Stimulated activated CD8-positive, alpha-beta memory T cell treated with anti-CD3 and anti-CD28 coated beads, Interleukin-2, amount 100 ng/mL, for 1 hour (primary cell): ENCODE measurements around the gene TAF7.
A peak's percentile ranks its signal among the peaks of the same experiment; 100 is the strongest.
"Not testable (repeated sequence)": the region's sequence is repeated elsewhere in the genome, so short reads cannot be mapped to it uniquely, and the experiment has no call there.

Experiments used
- DNase-seq, 2 donors: peaks; one replicate each; pipeline ENCODE4 v3.0.0-alpha.2; 2020; ENCODE audit warnings: low read depth in 2 of 2

Gene TAF7, protein sequence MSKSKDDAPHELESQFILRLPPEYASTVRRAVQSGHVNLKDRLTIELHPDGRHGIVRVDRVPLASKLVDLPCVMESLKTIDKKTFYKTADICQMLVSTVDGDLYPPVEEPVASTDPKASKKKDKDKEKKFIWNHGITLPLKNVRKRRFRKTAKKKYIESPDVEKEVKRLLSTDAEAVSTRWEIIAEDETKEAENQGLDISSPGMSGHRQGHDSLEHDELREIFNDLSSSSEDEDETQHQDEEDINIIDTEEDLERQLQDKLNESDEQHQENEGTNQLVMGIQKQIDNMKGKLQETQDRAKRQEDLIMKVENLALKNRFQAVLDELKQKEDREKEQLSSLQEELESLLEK

DNA sequence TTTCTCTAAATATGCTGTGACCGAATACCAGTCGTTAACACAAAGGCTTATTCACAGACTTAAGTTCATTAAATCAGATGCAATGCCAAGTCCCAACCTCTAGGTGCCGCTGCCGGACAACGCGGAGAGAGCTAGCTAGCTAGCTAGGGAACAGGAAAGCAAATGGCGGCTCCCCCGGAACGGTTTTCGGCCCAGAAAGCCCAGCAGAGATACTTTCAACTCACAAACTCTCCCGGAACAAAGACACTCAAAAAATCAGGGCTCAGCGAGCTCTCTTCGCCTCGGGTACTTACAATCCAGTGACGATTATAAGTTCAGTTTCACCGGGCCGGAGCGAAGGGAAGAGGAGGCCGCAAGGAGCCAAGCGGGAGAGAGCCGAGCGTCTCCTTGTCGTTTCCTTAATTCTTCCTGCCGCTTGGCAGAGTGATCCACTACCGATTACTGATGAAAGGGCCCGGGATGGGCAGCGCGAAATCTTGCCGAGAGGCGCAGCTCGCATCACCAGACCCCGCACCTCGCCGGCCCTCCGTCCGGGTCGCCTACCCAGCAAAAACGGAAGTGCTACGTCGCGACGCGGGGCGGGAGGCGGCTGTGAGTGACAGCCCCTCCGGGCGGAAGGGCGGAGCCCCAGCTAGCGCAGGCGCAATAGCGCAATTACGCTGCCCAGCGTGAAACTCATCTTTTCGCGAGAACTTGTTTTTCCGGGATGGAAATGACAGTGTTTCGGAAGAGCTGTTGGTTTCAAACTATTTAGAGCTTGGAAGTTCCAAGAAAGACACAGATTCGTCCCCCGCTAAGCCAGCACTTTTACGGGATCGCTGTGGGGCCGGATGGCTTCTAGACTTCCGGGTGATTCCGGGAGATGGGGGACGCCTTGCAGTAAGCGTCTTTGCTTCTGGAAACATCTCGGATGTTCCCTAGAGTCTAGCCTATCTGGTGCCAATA is at the start of gene TAF7:
Gene TAF7 (minus strand): TSS at position 560 of the 945 bp plus-strand sequence. CDS start 740 bp downstream, outside the sequence.
- DNase-seq = peak; percentile 85 to 90

DNA sequence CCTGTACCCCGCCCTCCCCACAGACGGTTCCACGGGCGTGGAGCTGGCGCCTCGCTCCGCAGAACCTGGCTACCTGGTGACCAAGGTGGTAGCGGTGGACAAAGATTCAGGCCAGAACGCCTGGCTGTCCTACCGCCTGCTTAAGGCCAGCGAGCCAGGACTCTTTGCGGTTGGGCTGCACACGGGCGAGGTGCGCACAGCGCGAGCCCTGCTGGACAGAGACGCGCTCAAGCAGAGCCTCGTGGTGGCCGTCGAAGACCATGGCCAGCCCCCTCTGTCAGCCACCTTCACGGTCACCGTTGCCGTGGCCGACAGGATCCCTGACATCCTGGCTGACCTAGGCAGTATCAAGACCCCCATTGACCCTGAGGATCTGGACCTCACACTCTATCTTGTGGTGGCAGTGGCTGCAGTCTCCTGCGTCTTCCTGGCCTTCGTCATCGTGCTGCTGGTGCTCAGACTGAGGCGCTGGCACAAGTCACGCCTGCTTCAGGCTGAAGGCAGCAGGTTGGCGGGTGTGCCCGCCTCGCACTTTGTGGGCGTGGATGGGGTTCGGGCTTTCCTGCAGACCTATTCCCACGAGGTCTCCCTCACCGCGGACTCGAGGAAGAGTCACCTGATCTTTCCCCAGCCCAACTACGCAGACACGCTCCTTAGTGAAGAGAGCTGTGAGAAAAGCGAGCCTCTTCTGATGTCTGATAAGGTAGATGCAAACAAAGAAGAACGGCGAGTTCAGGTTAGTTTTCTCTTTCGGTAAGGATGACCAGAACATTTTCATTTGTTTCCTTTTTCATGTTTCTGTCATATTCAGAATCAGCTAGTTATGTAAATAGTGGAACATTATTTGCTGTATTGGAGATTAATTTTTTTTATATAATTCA is 45.7 kb upstream of the TAF7 start:
- DNase-seq = no peak

DNA sequence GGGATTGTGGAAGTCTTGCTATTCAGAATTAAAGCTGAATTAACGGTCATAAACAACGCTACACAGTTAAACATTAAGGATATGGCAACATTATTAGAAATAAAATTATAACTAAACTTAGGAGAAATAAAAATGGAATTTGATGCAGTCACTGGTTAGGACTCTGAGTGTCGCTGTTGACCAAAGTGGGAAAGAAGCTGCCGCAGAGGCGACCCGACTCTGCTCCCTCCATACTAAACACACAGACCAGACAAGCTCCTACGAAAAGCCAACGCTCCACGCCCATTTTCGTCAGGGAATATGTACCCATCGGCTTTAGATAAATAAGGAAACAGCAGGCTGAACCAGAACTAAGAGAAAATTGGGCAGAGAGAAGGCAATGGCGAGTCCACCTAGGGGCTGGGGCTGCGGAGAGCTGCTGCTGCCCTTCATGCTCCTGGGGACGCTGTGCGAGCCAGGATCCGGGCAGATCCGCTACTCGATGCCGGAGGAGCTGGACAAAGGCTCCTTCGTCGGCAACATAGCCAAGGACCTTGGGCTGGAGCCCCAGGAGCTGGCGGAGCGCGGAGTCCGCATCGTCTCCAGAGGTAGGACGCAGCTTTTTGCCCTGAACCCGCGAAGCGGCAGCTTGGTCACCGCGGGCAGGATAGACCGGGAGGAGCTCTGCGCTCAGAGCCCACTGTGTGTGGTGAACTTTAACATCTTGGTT is 43.5 kb upstream of the TAF7 start, which contains the start of gene PCDHGA5:
Gene PCDHGA5 (plus strand): TSS at position 211 of the 709 bp plus-strand sequence. CDS start 169 bp downstream, at position 380.
- no peak for DNase-seq

DNA sequence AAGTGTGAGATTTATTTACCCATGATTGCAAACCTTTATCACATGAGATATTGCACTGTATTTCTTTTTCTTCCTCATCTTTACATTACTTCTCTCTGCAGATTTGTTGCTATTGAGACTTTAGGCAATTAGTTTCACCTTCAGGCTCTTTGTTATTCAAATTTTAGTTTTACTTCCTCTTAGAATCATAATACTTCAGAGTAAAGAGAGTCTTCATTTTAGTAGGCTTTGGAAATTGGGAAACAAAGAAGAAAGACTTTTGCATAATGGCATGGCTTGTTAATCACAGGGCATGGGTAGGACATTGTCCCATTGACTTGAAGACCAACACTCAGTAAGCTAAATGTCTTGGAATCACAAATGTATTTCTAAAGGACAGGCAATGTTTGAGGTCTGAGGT is 42.1 kb upstream of the TAF7 start:
- DNase-seq = no peak

DNA sequence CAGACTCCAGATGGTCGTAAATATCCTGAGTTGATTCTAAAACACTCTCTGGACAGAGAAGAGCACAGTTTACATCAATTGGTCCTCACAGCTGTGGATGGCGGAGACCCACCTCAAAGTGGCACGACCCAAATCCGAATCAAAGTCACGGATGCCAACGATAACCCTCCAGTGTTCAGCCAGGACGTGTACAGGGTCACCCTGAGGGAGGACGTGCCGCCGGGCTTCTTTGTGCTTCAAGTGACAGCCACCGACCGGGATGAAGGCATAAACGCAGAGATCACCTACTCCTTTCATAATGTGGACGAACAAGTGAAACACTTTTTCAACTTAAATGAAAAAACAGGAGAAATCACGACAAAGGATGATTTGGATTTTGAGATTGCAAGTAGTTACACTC is 40.1 kb upstream of the TAF7 start:
- no peak for DNase-seq

DNA sequence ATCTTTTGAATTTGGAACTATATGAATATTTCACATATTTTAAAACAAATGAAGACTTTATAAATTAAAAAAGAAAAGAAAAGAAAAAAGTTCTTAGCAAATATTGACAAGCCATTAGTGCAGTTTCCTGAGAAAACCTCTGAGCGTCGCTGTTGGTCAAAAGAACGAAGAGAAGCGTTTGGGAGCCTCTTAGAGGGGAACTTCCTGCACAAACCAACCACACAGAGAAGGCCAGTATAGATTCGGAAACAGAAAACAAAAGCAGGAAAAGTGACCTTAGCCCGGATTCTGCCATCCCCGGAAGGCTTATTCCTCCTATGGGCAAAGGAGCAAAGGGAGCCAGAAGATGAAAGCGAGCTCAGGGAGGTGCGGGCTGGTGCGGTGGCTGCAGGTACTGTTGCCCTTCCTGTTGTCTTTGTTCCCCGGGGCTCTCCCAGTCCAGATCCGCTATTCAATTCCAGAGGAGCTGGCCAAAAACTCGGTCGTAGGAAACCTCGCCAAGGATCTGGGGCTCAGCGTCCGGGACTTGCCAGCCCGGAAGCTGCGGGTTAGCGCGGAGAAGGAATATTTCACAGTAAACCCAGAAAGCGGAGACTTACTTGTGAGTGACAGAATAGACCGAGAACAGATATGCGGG is 39.3 kb upstream of the TAF7 start, which contains the start of gene PCDHGB2:
Gene PCDHGB2 (plus strand): TSS at position 205 of the 637 bp plus-strand sequence. CDS start 142 bp downstream, at position 347.
- DNase-seq = no peak

DNA sequence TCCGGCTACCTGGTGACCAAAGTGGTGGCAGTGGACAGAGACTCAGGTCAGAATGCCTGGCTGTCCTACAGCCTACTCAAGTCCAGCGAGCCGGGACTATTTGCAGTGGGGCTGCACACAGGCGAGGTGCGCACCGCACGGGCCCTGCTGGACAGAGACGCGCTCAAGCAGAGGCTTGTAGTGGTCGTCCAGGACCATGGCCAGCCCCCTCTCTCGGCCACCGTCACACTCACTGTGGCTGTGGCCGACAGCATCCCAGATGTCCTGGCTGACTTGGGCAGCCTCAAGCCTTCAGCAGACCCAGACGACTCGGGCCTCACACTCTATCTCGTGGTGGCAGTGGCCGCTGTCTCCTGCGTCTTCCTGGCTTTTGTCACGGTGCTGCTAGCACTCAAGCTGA is 36.4 kb upstream of the TAF7 start:
- no peak for DNase-seq

DNA sequence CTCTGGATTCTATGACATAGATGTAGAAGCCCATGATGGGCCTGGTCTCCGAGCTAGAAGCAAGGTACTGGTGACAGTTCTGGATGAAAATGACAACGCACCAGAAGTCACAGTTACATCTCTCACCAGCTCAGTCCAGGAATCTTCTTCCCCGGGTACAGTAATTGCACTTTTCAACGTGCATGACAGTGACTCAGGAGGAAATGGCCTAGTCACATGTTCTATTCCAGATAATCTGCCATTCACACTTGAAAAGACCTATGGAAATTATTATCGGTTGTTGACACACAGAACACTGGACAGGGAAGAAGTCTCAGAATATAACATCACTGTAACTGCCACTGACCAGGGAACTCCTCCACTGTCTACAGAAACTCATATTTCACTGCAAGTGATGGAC is 35.5 kb upstream of the TAF7 start:
- no peak for DNase-seq

DNA sequence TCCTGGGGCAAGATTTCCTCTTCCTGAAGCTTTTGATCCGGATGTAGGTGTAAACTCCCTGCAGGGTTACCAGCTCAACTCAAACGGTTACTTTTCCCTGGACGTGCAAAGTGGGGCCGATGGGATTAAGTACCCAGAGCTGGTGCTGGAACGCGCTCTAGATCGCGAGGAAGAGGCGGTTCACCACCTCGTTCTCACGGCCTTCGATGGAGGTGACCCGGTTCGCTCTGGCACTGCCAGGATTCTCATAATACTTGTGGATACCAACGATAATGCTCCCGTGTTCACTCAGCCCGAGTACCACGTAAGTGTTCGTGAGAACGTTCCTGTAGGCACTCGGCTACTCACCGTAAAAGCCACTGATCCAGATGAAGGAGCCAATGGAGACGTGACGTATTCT is 35.1 kb upstream of the TAF7 start:
- no peak for DNase-seq

DNA sequence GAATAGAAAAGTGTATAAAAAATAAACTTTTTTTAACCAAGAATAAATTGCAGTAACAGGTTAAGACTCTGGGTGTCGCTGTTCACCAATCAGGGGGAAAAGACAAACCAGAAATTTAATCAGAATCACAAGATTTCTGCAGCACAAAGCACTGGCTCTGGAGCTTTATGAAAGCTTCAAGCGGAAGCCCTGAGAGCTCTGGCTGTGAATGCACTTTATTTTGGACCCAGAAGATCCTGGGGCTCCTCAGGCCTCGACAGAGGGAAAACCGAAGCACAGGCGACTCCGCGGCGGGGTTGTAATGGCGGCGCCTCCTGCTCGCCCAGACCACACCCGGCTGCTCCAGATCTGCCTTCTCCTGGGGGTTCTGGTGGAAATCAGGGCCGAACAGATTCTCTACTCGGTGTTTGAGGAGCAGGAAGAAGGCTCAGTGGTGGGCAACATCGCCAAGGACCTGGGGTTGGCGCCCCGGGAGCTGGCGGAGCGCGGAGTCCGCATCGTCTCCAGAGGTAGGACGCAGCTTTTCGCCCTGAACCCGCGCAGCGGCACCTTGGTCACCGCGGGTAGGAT is 34.4 kb upstream of the TAF7 start, which contains the start of gene PCDHGA4:
Gene PCDHGA4 (plus strand): TSS at position 122 of the 570 bp plus-strand sequence. CDS start 87 bp downstream, at position 209.
- DNase-seq = no peak

DNA sequence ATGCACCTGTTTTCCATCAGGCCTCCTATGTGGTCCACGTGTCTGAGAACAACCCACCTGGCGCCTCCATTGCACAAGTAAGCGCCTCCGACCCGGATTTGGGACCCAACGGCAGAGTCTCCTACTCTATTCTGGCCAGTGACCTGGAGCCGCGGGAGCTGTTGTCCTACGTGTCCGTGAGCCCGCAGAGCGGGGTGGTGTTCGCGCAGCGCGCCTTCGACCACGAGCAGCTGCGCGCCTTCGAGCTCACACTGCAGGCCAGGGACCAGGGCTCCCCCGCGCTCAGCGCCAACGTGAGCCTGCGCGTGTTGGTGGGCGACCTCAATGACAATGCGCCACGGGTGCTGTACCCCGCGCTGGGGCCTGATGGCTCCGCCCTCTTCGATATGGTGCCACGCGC is 31.0 kb upstream of the TAF7 start:
- DNase-seq = no peak

DNA sequence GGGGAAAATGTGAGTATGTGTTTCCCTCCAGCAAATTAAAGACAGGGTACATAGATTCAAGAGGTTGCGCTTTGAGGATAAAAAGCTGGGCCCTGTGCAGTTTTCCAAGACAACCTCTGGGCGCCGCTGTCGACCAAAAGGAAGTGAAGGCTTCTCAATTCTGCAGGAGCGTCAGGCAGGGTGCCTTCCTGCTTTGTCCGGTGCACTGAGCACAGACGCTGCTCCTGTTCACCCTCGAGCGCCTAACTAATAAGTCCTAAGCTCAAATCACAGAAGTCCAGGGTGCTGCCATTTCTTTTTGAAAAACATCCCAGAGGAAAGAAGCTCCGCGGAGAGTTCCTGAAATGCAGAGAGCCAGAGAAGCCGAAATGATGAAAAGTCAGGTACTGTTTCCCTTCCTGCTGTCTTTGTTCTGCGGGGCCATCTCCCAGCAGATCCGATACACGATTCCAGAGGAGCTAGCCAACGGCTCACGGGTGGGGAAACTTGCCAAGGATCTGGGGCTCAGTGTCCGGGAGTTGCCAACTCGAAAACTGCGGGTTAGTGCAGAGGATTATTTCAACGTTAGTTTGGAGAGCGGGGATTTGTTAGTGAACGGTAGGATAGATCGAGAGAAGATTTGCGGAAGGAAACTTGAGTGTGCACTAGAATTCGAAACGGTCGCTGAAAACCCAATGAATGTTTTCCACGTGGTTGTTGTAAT is 29.5 kb upstream of the TAF7 start, which contains the start of gene PCDHGB1:
Gene PCDHGB1 (plus strand): TSS at position 183 of the 703 bp plus-strand sequence. CDS start 162 bp downstream, at position 345.
- DNase-seq = no peak

DNA sequence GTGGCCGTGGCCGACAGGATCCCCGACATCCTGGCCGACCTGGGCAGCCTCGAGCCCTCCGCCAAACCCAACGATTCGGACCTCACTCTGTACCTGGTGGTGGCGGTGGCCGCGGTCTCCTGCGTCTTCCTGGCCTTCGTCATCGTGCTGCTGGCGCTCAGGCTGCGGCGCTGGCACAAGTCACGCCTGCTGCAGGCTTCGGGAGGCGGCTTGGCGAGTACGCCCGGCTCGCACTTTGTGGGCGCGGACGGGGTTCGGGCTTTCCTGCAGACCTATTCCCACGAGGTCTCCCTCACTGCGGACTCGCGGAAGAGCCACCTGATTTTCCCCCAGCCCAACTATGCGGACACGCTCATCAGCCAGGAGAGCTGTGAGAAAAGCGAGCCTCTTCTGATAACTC is 25.4 kb upstream of the TAF7 start:
- not testable (repeated sequence) for DNase-seq

DNA sequence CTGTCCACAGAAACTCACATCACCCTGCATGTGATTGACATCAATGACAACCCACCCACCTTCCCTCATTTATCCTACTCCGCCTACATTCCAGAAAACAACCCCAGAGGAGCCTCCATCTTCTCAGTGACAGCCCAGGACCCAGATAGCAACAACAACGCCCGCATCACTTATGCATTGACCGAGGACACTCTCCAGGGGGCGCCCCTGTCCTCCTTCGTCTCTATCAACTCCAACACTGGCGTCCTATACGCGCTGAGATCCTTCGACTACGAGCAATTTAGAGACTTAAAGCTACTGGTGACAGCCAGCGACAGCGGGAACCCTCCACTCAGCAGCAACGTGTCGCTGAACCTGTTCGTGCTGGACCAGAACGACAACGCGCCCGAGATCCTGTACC is 24.7 kb upstream of the TAF7 start:
- DNase-seq = no peak

DNA sequence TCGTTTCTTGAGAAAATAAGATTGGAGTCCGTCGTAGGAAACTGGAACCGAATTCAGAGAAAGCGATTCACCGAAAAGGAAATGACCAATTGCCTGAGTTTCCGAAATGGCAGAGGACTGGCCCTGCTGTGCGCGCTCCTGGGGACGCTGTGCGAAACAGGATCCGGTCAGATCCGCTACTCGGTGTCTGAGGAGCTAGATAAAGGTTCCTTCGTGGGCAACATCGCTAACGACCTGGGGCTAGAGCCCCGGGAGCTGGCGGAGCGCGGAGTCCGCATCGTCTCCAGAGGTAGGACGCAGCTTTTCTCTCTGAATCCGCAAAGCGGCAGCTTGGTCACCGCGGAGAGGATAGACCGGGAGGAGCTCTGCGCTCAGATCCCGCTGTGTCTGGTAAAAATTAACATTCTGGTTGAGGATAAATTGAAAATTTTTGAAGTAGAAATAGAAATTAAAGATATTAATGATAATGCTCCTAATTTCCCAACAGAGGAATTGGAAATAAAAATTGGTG is 23.4 kb upstream of the TAF7 start:
- no peak for DNase-seq

DNA sequence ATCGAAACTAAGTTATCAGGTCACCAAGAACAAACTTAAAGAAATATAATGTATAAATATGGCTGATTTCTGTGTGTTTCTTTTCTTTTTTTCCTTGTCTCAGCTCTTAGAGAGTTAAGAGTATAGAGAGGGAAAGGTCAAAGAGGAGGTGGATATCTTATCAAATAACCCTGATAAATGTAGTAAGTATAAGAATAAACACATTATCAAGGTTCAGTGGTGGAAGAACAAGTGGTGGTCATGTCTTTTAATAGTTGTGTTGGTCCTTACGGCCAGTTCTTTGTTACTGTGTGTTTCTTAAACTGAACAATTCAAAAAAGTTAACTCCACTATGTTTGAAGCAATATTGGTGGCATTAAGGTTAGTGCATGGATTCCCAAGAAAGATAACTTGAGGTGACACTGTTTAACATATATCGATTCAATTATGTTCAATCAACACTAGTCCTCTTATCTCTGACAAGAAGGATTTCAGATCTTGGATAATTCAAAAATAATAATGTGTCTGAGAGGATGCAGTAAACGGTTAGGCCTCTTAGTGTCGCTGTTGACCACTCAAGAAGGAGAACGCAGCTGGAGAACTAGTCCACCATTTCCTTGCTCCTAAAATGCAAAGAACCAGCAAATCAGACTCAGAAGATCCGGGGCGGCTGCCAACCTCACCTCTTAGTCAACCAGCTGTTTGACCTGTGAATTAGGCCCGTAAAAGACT is 22.8 kb upstream of the TAF7 start, which contains the start of gene PCDHGA3:
Gene PCDHGA3 (plus strand): TSS at position 588 of the 711 bp plus-strand sequence. CDS start 205 bp downstream, outside the sequence.
- DNase-seq = no peak

DNA sequence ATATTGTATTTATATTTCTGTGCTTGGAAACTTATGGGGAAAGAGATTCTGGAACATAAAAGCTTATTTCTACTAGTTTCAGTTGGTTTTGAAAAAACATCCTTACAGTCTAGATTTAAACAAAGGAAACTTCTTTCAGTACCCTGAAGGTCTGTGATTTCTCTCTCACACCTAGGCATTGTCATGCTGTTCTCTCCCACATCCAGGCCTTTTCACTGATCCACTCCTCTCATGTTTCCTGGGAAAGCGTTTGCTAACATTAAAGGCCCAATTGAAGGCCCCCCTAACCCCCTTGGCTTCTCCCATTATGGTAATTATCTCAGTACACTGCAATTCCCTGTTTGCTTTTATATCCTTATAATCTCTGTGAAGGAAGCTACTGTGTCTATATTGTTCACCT is 22.2 kb upstream of the TAF7 start:
- no peak for DNase-seq

DNA sequence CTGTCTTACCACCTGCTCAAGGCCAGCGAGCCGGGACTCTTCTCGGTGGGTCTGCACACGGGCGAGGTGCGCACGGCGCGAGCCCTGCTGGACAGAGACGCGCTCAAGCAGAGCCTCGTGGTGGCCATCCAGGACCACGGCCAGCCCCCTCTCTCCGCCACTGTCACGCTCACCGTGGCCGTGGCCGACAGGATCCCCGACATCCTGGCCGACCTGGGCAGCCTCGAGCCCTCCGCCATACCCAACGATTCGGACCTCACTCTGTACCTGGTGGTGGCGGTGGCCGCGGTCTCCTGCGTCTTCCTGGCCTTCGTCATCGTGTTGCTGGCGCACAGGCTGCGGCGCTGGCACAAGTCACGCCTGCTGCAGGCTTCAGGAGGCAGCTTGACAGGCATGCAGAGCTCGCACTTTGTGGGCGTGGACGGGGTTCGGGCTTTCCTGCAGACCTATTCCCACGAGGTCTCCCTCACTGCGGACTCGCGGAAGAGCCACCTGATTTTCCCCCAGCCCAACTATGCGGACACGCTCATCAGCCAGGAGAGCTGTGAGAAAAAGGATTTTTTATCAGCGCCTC is 20.3 kb upstream of the TAF7 start:
- not testable (repeated sequence) for DNase-seq
